Stimulated activated CD8-positive, alpha-beta memory T cell treated with anti-CD3 and anti-CD28 coated beads, Interleukin-15, amount 100 ng/mL, for 4 hours (primary cell): Measurements from ENCODE around the gene PRKN.

Experiments
- DNase-seq, 2 donors: peaks; one replicate each; pipeline ENCODE4 v3.0.0-alpha.2; 2020; ENCODE audit warnings: low read depth in 2 of 2

The PRKN gene

GRCh38 chr6:161618831-161619454, 1108.6 kb downstream of the PRKN start:
- DNase-seq: no peak

- DNase-seq: no peak
Measured at GRCh38 chr6:161613711-161614110, 1113.9 kb downstream of the PRKN start.

DNA sequence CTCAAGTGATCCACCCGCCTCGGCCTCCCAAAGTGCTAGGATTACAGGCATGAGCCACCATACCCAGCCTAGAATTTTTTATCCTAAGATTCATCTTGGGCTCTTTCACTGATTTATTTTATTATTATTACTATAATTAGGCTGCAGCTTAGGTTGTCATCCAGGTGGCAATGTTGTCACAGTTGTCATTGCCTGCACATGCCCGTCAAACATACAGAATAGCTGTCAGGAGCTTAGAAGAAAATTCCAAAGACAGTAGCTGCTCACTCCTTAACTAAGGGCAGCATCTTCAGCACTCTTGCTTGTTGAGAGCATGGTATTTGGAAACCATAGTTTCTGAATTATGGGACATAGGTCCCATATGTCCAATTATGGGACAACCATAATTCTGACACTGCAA, 1118.8 kb downstream of the PRKN start:
- DNase-seq: no peak

DNA sequence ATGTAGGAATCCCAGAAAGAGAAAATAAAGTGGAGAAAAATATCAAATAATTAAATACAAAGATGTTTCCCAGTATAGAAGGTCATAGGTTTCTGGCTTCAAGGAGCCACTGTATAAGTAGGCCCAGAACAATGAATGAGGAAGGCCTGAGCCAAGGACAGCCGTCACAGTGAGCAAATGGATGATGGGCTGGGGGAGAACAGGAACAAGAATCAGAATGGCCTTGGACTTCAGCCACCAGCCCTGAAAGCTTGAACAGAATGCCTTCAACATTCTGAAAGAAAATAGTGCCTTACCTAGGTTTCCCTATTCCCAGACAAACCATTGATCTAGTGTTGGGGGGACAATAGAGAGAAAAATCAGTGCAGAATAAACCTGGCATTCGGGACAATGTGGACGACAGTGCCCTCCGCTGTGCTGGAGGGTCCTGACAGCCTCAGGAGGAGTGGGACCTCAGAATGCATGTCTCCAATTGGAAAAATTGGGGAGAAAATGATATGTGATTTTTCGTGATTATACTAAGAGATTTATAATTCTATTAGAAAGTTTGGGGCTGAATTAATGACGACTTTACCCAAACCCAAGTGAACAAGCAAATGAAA, 1119.8 kb downstream of the PRKN start:
- DNase-seq: no peak

GRCh38 chr6:161602359-161602758, 1125.2 kb downstream of the PRKN start:
- DNase-seq: no peak

DNA sequence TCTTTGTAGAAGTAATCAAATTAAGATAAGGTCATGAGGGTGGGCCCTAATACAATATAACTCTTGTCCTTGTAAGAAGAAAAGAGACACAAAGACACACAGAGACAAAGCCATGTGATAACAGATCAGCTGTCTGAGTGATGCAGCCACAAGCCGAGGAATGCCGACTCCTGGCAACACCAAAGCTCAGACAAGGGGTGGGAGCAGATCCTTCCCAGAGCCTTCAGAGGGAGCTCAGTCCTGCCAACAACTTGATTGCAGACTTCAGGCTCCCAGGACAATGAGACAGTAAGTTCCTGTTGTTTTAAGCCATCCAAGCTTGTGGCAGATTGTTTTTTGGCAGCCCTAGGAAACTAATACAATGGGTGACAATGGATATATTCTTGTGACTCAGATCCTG, 1128.7 kb downstream of the PRKN start:
- DNase-seq: no peak

DNA sequence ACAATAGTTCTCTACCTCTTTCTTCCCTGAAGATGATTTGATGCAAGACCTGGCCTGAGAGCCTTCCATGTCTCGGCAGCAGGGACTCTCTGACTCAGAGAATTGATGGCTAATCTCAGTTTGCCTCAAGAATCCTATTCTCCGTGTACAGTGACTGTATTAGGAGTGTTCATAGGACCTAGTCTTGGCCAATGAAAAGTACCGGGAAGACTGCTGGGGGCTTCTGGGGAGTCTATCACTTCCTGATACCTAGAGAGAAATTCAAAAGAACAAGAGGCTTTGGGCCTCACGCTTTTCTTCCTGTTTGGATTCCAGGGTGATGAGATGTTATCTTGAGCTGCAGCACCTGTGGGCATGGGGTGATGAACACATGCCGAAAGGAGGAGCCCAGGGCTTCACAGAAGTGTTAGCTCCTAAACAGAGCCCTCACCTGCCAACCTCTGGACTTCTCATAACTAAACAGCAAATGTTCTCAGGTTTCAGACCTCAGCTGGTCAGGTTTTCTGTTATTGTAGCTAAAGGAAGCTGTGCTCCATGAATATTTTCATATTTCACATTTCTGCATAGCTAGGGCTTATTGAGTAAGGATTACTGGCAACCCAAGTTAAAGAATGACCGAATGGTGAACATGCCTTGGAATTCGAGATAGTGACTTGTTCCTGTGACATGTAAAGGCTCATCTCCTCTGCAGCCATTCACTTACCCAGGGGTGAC, 1130.6 kb downstream of the PRKN start:
- DNase-seq: no peak

- no peak for DNase-seq
Measured at GRCh38 chr6:161594412-161594811, 1133.2 kb downstream of the PRKN start.

DNA sequence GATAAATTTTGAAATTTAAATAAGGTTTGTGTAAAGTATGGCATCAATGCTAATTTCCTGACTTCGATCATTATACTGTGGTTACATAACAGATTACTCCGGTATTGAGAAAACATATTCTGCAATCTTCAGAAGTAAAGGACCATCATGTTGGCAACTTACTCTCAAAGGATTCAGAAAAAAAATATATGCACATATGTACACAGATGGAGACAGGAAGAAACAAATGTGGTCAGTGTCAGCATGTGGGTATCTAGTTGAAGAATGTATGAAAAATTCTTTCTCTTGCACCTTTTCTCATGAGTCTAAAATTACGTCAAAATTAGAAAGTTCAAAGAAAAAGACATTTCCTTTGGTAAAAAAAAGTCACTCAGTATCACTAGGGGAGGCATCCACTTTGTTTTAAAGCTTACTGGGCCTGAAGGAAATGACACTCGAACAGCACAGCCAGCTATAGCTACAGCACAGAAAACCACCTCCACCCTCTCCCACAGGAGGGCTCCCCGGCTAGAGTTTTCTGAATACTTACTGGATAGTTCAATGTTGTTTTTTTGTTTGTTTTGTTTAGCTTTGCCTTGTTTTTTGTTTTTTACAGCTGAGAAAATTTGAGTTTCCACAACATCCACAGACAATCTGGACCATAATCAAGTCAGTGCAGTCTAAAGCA, 1136.5 kb downstream of the PRKN start:
- no peak for DNase-seq

DNA sequence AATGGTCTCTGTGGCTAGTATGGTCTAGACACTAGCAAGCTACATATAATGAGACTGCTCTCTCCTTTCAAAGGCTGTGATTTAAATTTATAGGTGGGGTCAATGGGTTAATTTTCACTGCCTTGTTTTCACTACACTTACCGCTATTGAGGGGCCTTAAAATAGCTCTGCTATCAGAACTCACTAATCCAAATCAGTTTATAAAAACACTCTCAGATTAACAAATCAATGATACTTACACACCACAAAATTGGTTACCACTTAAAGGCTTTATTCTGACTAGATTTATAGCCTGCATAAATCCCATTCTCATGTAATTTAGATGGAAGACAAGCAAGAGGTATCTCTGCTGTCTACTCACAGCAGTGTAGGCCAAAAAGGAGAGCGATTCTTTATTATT, 1140.7 kb downstream of the PRKN start:
- DNase-seq: no peak

DNA sequence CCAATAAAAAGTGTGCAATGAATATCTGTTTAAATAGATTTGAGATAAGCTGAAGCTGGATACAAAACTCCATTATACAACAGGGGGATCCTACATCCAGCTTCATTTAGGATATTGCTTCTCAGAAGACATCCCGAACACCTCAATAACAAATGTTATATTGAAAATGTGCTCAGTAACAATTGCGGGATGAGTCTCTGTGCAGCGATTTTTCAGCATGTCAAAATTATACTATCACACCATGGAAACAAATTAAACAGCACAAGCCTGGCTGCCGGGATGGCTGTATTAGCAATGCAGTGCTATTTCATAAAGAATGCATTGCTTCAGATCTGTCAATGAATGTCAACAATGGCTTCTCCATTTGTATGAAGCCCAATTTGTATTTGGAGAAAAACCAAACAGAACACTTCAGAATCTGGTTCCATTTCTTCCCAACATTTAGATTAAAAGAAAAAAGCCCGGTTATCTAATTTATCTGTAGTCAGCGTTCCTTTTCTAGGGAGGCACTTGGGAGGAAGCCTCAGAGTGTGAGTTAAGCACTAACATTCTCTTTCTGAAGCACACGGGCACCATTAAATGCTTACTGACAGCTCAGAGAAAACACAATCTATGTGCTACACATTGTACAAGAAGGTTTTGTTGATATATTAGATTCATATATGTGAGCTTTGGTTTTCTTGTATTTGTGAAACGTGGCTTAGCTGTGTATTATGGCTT, 1142.8 kb downstream of the PRKN start:
- no peak for DNase-seq

DNA sequence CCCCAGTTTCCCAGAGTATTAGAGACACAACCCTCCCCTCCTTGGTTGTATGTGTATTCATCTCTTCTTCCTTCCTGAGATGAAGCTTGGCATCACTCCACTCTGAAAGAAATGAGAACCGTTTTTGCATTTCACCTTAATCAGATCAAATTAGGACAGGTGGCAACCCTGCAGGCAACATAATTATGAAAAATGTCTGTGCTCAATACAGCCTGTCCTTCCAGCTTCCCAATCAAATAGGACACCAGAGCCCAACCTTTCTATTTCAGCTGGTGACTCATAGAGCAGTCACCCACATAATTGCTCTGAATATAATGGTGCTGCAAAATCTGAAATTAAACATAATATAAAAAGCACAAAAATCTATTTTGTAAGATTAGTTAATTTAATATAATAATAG, 1143.5 kb downstream of the PRKN start:
- DNase-seq: no peak

DNA sequence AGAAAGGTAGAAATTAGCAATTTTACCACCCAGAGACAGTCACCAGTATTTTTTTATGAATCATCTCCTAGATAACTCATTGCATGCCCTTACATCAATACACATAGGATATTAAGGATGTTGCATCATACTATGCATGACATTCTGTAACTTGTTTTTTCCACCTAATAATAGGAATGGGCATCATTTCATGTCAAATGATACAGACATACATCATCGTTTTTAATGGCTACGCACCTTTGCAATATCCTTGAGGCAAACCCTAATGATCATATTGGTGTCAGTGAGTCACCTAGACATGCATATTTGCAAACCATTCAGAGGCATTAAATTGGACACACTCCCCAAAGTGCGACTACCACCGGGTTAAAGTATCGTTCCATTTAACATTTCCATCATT, 1144.0 kb downstream of the PRKN start:
- DNase-seq: no peak

- DNase-seq: no peak
Measured at GRCh38 chr6:161578478-161578877, 1149.1 kb downstream of the PRKN start.

DNA sequence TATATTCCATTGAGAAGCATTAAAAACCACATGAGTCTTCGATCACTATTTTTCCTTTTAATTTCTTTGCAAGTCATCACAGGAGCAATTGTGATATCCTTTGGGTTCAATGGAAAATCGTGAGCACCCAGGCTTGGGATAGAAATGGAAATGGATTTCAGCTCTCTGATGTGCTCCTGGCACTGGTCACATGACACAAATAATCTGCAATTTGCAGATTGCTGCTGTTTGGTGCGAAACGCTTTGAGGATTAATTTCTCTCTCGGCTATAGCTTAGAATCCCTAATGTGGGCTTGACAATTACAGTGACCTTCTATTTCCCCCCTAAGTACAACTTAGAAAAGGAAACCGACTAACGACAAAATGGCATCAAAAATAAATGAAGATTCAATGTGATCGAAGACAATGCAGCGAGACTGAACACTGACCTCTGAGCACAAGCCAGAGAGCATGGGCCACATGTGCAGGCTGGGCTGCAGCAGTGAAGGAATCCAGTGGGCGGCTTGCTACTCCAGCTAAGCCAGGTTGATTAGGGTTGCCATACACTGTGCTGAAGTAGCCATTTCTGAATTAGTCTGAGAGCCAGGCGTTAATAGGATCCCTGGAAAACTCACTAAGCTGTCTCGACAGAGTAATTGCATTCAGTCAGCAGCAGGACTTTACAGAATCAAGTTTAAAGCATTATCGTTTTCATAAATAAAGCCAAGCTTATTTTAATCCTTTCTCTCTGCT, 1151.9 kb downstream of the PRKN start:
- no peak for DNase-seq

- no peak for DNase-seq
Measured at GRCh38 chr6:161568885-161569456, 1158.6 kb downstream of the PRKN start.

GRCh38 chr6:161564952-161565351, 1162.6 kb downstream of the PRKN start:
- DNase-seq: no peak

DNA sequence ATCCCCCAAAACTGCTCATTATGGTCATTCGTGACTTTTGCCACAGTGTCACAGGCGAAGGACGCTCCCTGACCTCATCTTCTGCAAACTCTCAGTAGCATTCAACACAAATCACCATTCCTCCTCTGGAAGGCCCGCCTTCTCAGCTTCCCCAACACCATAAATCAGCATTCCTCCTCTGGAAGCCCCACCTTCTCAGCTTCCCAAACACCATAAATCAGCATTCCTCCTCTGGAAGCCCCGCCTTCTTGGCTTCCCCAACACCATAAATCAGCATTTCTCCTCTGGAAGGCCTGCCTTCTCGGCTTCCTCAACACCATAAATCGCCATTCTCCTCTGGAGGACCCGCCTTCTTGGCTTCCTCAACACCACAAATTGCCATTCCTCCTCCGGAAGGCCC, 1165.7 kb downstream of the PRKN start:
- no peak for DNase-seq

DNA sequence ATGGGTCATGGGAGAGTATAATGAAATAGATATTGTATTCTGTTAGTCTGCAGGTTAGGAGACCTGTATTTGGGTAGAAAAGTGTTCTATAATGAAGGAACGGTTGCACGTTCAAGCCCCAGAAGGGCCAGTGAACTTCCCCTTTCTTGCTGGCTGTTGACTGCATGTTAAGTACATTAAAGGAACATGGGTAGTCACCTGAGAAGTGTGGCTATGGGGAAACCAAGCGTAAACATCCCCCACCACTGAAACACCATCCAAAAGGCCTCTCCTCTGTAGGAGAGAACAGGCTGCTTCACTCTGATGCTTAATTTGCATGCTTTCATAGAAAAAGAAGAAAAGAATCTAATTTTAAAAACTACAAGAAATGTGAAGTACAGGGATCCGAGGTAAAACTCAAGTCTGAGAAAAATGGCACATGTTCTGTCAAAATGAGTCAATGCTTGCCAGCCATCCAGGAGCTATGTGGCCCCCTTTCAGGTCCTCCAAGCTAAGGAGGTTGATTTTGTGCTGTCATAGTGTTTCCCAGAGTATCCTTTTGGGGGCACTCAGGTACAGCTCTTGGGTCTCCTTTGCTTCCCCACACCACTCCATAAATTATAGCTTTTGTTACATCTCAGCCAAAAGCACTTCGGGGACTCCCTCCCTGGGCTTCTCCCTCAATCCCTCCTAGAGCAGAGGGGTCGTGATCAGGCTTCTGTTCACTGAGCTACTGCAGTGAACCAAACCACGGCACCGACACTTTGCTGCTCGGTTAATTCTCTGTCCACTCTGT, 1170.0 kb downstream of the PRKN start:
- DNase-seq: no peak

- no peak for DNase-seq
Measured at GRCh38 chr6:161554883-161555282, 1172.7 kb downstream of the PRKN start.
